Endothelial cell (in vitro differentiated cells): Measurements from ENCODE around the gene DOK6. TPM values are rescaled to one million over a fixed set of nuclear protein-coding genes. Genes with fewer than 3 reads are reported as not detected.

ENCODE experiments used
- DNase-seq: peaks from one replicate; pipeline ENCODE4 v3.0.0; 2021; ENCODE audit warnings: low spot score
- H3K27ac Mint-ChIP-seq: one replicate; pipeline ENCODE4 v1.8.0; 2021; ENCODE audit warnings: mixed read lengths, inconsistent platforms; ENCODE audit not compliant: unreplicated experiment
- H3K27me3 Mint-ChIP-seq: one replicate; pipeline ENCODE4 v1.8.0; 2021; ENCODE audit warnings: mild to moderate bottlenecking, moderate library complexity, mixed read lengths, inconsistent platforms; ENCODE audit not compliant: unreplicated experiment
- H3K36me3 Mint-ChIP-seq: one replicate; pipeline ENCODE4 v1.8.0; 2021; ENCODE audit warnings: mild to moderate bottlenecking, low read depth, mixed read lengths, inconsistent platforms; ENCODE audit not compliant: unreplicated experiment
- H3K4me1 Mint-ChIP-seq: one replicate; pipeline ENCODE4 v1.8.0; 2021; ENCODE audit warnings: mild to moderate bottlenecking, mixed read lengths, inconsistent platforms; ENCODE audit not compliant: unreplicated experiment
- H3K4me3 Mint-ChIP-seq: one replicate; pipeline ENCODE4 v1.8.0; 2021; ENCODE audit warnings: mild to moderate bottlenecking, mixed read lengths, inconsistent platforms; ENCODE audit not compliant: unreplicated experiment
- H3K9me3 Mint-ChIP-seq: one replicate; pipeline ENCODE4 v1.8.0; 2021; ENCODE audit warnings: mixed read lengths, inconsistent platforms; ENCODE audit not compliant: unreplicated experiment
- total RNA-seq: library from RNA; stranded (reverse); fragmentation: NEBNext Ultra II Directional; extraction: Animal tissue kit (Norgen Biotek cat#: 25700); gene quantifications from one replicate; pipeline ENCODE4 v1.2.1, GENCODE V29; 2021; ENCODE audit not compliant: unreplicated experiment
- TF ChIP-seq, protein P1 (sequence below): fragments of 200-600 bp; sonication (generic); IDR thresholded peaks from one replicate; pipeline ENCODE4 v1.5.0; 2021; ENCODE audit warnings: antibody characterized with exemption; ENCODE audit not compliant: unreplicated experiment

Gene DOK6
- total RNA-seq, 1 donor from 2014 or later = 2.2 TPM

DNA sequence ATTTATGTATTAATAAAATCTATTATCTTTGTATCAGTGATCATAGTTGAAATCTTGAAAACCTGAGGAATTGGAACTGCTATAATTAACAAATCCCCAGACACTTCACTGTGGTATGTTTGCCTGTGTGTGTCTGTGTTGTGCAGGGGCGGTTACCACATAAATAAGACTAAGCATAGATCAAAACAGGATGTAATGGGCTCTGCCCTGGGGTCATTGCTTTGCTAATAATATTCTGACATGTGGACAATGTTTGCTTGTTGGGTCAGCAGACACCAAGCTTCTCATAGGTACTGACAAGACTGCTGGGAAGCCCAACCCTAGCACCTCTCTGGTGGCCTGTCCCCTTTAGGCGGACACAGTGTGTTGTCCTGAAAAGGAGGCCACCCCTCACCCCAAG lies 35.8 kb upstream of the DOK6 start:
- H3K36me3 Mint-ChIP-seq = peaks cover 3% of the 10 kb centered on the region
- H3K27ac Mint-ChIP-seq = no peak overlapping the region
- H3K9me3 Mint-ChIP-seq = no peaks in the 10 kb centered on the region
- no peaks in the 10 kb centered on the region for H3K4me1 Mint-ChIP-seq
- DNase-seq = no peak
- peaks cover 2% of the 10 kb centered on the region for H3K27me3 Mint-ChIP-seq
- TF ChIP-seq, protein P1, sequence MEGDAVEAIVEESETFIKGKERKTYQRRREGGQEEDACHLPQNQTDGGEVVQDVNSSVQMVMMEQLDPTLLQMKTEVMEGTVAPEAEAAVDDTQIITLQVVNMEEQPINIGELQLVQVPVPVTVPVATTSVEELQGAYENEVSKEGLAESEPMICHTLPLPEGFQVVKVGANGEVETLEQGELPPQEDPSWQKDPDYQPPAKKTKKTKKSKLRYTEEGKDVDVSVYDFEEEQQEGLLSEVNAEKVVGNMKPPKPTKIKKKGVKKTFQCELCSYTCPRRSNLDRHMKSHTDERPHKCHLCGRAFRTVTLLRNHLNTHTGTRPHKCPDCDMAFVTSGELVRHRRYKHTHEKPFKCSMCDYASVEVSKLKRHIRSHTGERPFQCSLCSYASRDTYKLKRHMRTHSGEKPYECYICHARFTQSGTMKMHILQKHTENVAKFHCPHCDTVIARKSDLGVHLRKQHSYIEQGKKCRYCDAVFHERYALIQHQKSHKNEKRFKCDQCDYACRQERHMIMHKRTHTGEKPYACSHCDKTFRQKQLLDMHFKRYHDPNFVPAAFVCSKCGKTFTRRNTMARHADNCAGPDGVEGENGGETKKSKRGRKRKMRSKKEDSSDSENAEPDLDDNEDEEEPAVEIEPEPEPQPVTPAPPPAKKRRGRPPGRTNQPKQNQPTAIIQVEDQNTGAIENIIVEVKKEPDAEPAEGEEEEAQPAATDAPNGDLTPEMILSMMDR = no peak
- H3K4me3 Mint-ChIP-seq = no peak overlapping the region

DNA sequence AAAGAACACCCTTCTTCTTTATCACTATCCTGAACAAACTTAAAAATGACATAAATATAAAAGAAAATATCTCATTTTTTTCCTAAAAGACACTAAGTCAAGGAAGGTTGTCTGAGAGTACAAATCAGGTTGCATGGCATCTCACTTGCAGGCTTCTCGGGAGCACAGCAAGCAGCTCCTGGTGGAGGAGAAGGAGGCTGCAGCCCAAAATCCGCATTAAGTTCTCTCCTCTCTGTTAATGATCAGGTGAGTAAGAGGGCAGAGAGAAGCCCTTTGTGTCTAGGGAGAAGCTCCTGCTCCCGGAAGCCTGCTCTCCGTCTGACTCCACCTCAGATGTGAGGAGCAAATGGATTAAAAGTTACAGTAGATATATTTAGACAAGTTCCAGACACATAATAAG lies 35.0 kb upstream of the DOK6 start:
- Mint-ChIP-seq H3K4me3 (no peak overlapping the region), H3K27me3 (peaks cover 2% of the 10 kb centered on the region), H3K9me3 (no peaks in the 10 kb centered on the region), H3K4me1 (no peaks in the 10 kb centered on the region), H3K27ac (no peak overlapping the region), H3K36me3 (no peaks in the 10 kb centered on the region)
- TF ChIP-seq, protein P1 = no peak
- no peak for DNase-seq

DNA sequence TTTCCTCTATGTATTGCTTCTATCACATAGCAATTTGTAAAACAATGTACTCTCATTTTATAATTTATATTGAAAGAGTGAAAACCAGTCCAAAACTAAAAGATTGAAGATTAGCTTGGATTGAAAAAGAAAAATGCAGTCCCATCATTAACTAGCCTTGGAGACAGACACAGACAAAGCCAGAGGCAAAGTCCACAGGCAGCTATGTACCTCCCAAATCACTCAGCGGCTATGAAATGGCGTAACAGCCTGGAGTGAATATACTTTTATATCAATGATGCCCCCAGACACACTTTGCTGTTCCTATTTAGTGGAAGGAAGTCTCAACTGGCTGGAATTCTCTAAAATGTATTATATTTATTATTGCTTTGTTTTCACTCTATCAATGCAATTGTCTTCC lies 33.6 kb upstream of the DOK6 start:
- H3K9me3 Mint-ChIP-seq = no peaks in the 10 kb centered on the region
- no peak overlapping the region for H3K4me3 Mint-ChIP-seq
- H3K27me3 Mint-ChIP-seq = peaks cover 2% of the 10 kb centered on the region
- DNase-seq = no peak
- H3K27ac Mint-ChIP-seq = no peak overlapping the region
- no peaks in the 10 kb centered on the region for H3K4me1 Mint-ChIP-seq
- no peaks in the 10 kb centered on the region for H3K36me3 Mint-ChIP-seq
- TF ChIP-seq, protein P1 = no peak

DNA sequence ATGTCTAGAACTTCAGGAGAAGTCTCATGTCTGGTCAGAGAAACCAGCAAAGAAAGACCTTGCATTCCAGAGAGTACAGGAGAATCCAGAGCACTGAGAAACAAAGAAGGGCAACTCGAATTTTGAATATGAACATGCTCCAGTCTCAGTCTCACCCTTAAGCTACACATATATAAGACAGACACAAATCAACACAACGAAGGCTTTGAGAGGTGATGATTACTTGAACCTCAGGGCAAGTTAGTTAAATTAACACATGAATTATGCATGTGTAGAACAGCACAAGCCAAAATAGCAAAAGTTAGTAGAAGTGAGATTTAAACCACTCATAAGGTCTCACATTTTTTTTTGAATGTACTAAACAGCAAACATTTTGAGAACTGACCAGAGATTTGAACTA lies 29.0 kb upstream of the DOK6 start:
- no peaks in the 10 kb centered on the region for H3K27me3 Mint-ChIP-seq

DNA sequence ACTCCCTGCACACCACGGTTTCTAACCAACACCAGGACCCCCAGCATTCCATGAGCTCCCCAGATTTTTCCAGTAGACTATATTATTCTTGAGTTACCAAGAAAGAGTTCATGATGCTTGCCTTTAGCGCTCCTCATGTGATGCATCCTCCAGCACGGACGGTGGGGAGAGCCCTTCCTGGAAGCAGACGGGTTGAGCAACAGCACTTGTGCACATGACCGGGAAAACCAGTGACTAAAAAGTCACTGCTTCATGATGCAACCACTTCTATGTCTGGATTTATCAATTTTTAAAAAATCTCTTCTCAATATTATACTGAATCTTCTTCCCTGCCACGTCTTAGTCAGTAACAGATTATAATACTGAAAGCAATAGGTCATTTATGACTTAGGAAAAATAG lies 20.4 kb upstream of the DOK6 start:
- no peak for DNase-seq
- Mint-ChIP-seq H3K27ac (no peak overlapping the region), H3K27me3 (no peaks in the 10 kb centered on the region), H3K36me3 (no peaks in the 10 kb centered on the region), H3K4me1 (no peaks in the 10 kb centered on the region), H3K4me3 (no peak overlapping the region), H3K9me3 (no peaks in the 10 kb centered on the region)
- TF ChIP-seq, protein P1 = no peak

More for the DNA sequence above, 29.0 kb upstream of the DOK6 start:
- Mint-ChIP-seq H3K4me3 (no peak overlapping the region), H3K9me3 (no peaks in the 10 kb centered on the region), H3K36me3 (no peaks in the 10 kb centered on the region), H3K27ac (no peak overlapping the region), H3K4me1 (no peaks in the 10 kb centered on the region)
- DNase-seq = no peak
- TF ChIP-seq, protein P1 = no peak
